ENCODE data around the gene NDUFS8. TPM values are rescaled to one million over a fixed set of nuclear protein-coding genes. Genes with fewer than 3 reads are reported as not detected.
A peak's percentile ranks its signal among the peaks of the same experiment; 100 is the strongest.

NDUFS8 gene
- total RNA-seq, 5 donors from 2014 or later (not counting 1 experiment from before 2014, with no cell fraction given) = 76.9 to 102 (median 91.1) TPM

DNA sequence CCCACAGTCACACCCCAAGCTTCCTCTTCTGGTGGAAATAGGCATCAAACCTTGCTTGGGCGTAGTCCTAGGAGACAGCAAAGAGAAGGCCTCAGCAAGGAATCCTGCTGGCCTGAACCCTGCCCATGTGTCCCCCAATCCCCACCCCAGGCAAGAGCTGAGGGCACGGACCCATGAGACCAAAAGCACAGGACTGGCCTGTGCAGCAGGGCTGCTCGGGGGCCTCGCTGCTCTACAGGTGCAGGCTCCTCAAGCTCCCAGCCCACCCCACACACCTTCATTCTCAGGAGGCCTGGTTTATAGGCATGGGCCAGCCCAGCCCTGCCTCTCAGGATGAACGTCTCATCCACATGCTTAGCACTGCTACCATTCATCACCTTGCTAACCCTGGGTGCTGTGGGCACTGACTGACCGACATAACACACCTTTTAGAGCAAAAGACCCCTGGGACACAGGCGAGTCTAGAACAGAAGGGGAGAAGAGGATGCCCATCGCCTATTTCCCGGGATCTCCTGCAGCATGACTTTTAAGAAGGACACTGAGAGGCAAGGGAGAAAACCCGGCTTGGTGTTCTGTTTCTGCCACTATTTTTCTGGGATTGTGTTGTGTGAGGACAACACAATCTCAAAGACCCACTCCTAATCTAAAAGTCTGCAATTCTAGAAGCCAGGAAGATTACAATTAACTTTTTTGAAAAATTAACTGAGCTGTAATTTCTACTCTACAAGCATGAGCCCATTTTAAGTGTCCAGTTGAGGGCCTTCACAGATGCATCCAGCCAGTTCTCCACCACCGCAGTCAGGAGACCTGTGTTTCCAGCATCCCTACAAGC lies 23.7 kb downstream of the NDUFS8 start:
- no peaks in the 10 kb centered on the region for H3K9me3 Mint-ChIP-seq
- no peaks in the 10 kb centered on the region for H3K4me1 Mint-ChIP-seq
- WGBS (ENCODE audit: insufficient coverage) = 92% methylated on average over 4 of the region's 11 CpGs
- peak in 2 of 4 experiments; percentile 17 for ATAC-seq (replicated peaks in 1 of 4)
- H3K27me3 Mint-ChIP-seq = no peaks in the 10 kb centered on the region
- peaks cover 13% of the 10 kb centered on the region for H3K36me3 Mint-ChIP-seq
- H3K4me3 Mint-ChIP-seq = no peak overlapping the region
- DNase-seq = no peak
- no peaks in the 10 kb centered on the region for H3K4me1 ChIP-seq (ENCODE audit: control insufficient read depth in 1 of 2, extremely low read depth in 1 of 2, insufficient read depth in 2 of 2, low read length in 2 of 2)
- H3K36me3 ChIP-seq (ENCODE audit: control insufficient read depth in 2 of 2, extremely low read depth in 1 of 2, insufficient read depth in 1 of 2, low read length in 1 of 2) = peaks cover 27 to 34% of the 10 kb centered on the region in 2 donors
- ChIA-PET CTCF (no interaction called here), POLR2A (interaction anchor here in 1 of 2 donors (0.6 kb wide), 1 partner anchor 21 kb away, joined by 3 read pairs; no protein-coding TSS in a partner anchor)
- no peak overlapping the region for H3K4me3 ChIP-seq (ENCODE audit: control insufficient read depth in 1 of 2, extremely low read depth in 1 of 2, low read length in 1 of 2)
- no peaks in the 10 kb centered on the region for H3K9me3 ChIP-seq
- no peaks in the 10 kb centered on the region for H3K27me3 ChIP-seq (replicated peaks in 1 of 2; ENCODE audit: control insufficient read depth in 2 of 2, extremely low read depth in 1 of 2, insufficient read depth in 2 of 2, low read length in 1 of 2)
- H3K27ac ChIP-seq (ENCODE audit: low read length) = no peak overlapping the region
- no peak overlapping the region for H3K27ac Mint-ChIP-seq

DNA sequence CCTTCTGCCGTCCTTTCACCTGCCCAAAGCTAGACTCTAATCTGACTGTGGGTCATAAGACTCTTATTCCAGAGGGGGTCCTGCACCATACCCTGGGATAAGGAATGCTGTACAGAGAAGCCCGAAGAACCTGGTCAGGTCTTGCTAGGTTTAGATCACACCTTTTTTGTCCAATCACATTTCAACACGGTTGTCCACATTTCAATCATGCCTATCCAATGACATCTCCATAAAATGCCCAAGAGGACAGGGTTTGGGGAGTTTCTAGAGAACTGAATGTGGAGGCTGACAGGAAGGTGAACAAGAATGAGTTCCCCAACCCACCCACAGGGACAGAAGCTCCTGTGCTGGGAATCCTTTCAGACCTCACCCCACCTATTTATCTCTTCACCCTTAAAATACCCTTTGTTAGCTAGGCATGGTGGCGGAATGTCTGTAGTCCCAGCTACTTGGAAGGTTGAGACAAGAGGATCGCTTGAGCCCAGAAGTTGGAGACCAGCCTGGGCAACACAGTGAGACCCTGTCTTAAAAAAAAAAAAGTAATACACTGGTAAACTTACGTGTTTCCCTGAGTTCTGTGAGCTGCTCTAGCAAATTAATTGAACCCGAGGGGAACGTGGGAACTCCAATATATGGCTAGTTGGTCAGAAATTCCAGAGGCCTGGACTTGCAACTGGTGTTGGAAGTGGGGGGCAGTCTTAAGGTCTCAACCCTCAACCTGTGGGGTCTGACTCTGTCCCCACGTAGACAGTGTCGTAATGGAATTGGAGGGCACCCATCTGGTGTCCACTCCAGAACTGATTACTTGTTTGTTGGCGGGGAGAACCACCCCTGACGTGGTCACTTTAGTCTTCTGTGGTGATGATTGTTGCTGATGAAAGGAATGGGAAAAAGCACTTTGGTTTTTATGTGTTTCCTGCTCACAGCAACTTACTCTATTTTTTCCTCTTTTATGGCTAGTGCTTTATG lies 26.1 kb downstream of the NDUFS8 start:
- Mint-ChIP-seq H3K27me3 (no peaks in the 10 kb centered on the region), H3K27ac (no peak overlapping the region), H3K4me3 (no peak overlapping the region), H3K9me3 (no peaks in the 10 kb centered on the region), H3K4me1 (no peaks in the 10 kb centered on the region), H3K36me3 (peaks cover 12% of the 10 kb centered on the region)
- ATAC-seq (replicated peaks in 1 of 4) (no peak), DNase-seq (no peak)
- H3K4me3 ChIP-seq (ENCODE audit: control insufficient read depth in 1 of 2, extremely low read depth in 1 of 2, low read length in 1 of 2) = no peak overlapping the region
- 94% methylated on average over 8 of the region's 12 CpGs for WGBS (ENCODE audit: insufficient coverage)
- H3K36me3 ChIP-seq (ENCODE audit: control insufficient read depth in 2 of 2, extremely low read depth in 1 of 2, insufficient read depth in 1 of 2, low read length in 1 of 2) = peaks cover 10 to 11% of the 10 kb centered on the region in 2 donors
- no peaks in the 10 kb centered on the region for H3K4me1 ChIP-seq (ENCODE audit: control insufficient read depth in 1 of 2, extremely low read depth in 1 of 2, insufficient read depth in 2 of 2, low read length in 2 of 2)
- no peaks in the 10 kb centered on the region for H3K27me3 ChIP-seq (replicated peaks in 1 of 2; ENCODE audit: control insufficient read depth in 2 of 2, extremely low read depth in 1 of 2, insufficient read depth in 2 of 2, low read length in 1 of 2)
- no peaks in the 10 kb centered on the region for H3K9me3 ChIP-seq
- ChIA-PET POLR2A (no interaction called here), CTCF (no interaction called here)
- H3K27ac ChIP-seq (ENCODE audit: low read length) = no peak overlapping the region

DNA sequence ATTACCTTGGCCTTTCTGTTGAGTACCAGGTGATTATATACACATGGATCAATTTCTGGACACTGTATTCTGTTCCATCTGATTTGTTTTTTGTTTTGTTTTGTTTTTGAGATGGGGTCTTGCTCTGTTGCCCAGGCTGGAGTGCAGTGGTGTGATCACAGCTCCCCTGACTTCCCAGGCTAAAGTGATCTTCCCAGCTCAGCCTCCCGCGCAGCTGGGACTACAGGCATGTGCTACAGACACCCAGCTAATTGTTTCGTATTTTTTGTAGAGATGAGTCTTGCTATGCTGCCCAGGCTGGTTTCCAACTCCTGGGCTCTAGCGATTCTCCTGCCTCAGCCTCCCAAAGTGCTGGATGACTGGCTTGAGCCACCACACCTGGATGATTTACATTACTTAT lies 27.3 kb downstream of the NDUFS8 start:
- no peak overlapping the region for H3K27ac ChIP-seq (ENCODE audit: low read length)
- H3K4me1 Mint-ChIP-seq = no peaks in the 10 kb centered on the region
- ATAC-seq (replicated peaks in 1 of 4) = no peak

GRCh38 chr11:68061508-68061907 lies 31.0 kb downstream of the NDUFS8 start:
- Mint-ChIP-seq H3K4me1 (no peaks in the 10 kb centered on the region), H3K36me3 (peaks cover 37% of the 10 kb centered on the region), H3K4me3 (no peak overlapping the region), H3K27me3 (no peaks in the 10 kb centered on the region), H3K9me3 (no peaks in the 10 kb centered on the region), H3K27ac (no peak overlapping the region)
- ATAC-seq (replicated peaks in 1 of 4) (no peak), DNase-seq (no peak)
- Histone ChIP-seq H3K4me1 (ENCODE audit: control insufficient read depth in 1 of 2, extremely low read depth in 1 of 2, insufficient read depth in 2 of 2, low read length in 2 of 2) (no peaks in the 10 kb centered on the region), H3K27me3 (replicated peaks in 1 of 2; ENCODE audit: control insufficient read depth in 2 of 2, extremely low read depth in 1 of 2, insufficient read depth in 2 of 2, low read length in 1 of 2) (no peaks in the 10 kb centered on the region), H3K4me3 (ENCODE audit: control insufficient read depth in 1 of 2, extremely low read depth in 1 of 2, low read length in 1 of 2) (no peak overlapping the region), H3K9me3 (no peaks in the 10 kb centered on the region), H3K27ac (ENCODE audit: low read length) (no peak overlapping the region), H3K36me3 (ENCODE audit: control insufficient read depth in 2 of 2, extremely low read depth in 1 of 2, insufficient read depth in 1 of 2, low read length in 1 of 2) (peaks cover 2 to 4% of the 10 kb centered on the region in 2 donors)
- WGBS (ENCODE audit: insufficient coverage) = 97% methylated on average over 5 of the region's 7 CpGs
- POLR2A ChIA-PET = interaction anchor here in 1 of 2 donors (0.7 kb wide), 1 partner anchor 90 kb away, joined by 6 read pairs; no protein-coding TSS in a partner anchor
- CTCF ChIA-PET = interaction anchor here in 1 of 2 donors (0.7 kb wide), 1 partner anchor 34 kb away, joined by 6 read pairs; no protein-coding TSS in a partner anchor

More for the DNA sequence above, 27.3 kb downstream of the NDUFS8 start:
- H3K27ac Mint-ChIP-seq = no peak overlapping the region
- ChIA-PET CTCF (no interaction called here), POLR2A (no interaction called here)
- 96% methylated on average over 3 of the region's 4 CpGs for WGBS (ENCODE audit: insufficient coverage)
- peaks cover 15% of the 10 kb centered on the region for H3K36me3 Mint-ChIP-seq
- Histone ChIP-seq H3K4me1 (ENCODE audit: control insufficient read depth in 1 of 2, extremely low read depth in 1 of 2, insufficient read depth in 2 of 2, low read length in 2 of 2) (no peaks in the 10 kb centered on the region), H3K27me3 (replicated peaks in 1 of 2; ENCODE audit: control insufficient read depth in 2 of 2, extremely low read depth in 1 of 2, insufficient read depth in 2 of 2, low read length in 1 of 2) (no peaks in the 10 kb centered on the region), H3K9me3 (no peaks in the 10 kb centered on the region), H3K36me3 (ENCODE audit: control insufficient read depth in 2 of 2, extremely low read depth in 1 of 2, insufficient read depth in 1 of 2, low read length in 1 of 2) (peaks cover 2 to 7% of the 10 kb centered on the region in 2 donors), H3K4me3 (ENCODE audit: control insufficient read depth in 1 of 2, extremely low read depth in 1 of 2, low read length in 1 of 2) (no peak overlapping the region)
- H3K27me3 Mint-ChIP-seq = no peaks in the 10 kb centered on the region
- no peaks in the 10 kb centered on the region for H3K9me3 Mint-ChIP-seq
- DNase-seq = no peak
- no peak overlapping the region for H3K4me3 Mint-ChIP-seq

DNA sequence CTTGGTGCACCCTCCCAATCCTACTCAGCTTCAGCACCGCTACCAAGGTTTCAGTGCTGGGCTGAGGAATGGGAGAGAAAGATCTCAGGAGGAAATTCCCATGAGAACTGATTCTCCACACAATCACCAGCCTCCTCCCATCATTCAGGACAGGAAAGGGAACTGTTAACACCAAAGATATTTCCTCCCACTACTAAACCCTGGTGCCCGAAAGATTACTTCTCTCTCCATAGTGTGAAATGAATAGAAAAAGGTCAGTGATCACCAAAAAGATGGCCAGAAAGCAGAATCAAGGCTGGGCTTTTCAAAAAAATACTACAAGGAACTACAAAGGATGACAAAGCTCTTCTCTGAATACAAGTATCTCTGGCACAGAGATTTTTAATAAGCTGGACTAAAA lies 34.4 kb downstream of the NDUFS8 start:
- Mint-ChIP-seq H3K27me3 (no peaks in the 10 kb centered on the region), H3K27ac (no peak overlapping the region), H3K4me3 (no peak overlapping the region), H3K4me1 (no peaks in the 10 kb centered on the region), H3K36me3 (peaks cover 53% of the 10 kb centered on the region), H3K9me3 (no peaks in the 10 kb centered on the region)
- Histone ChIP-seq H3K27ac (ENCODE audit: low read length) (no peak overlapping the region), H3K9me3 (no peaks in the 10 kb centered on the region), H3K4me3 (ENCODE audit: control insufficient read depth in 1 of 2, extremely low read depth in 1 of 2, low read length in 1 of 2) (no peak overlapping the region), H3K4me1 (ENCODE audit: control insufficient read depth in 1 of 2, extremely low read depth in 1 of 2, insufficient read depth in 2 of 2, low read length in 2 of 2) (no peaks in the 10 kb centered on the region), H3K27me3 (replicated peaks in 1 of 2; ENCODE audit: control insufficient read depth in 2 of 2, extremely low read depth in 1 of 2, insufficient read depth in 2 of 2, low read length in 1 of 2) (no peaks in the 10 kb centered on the region), H3K36me3 (ENCODE audit: control insufficient read depth in 2 of 2, extremely low read depth in 1 of 2, insufficient read depth in 1 of 2, low read length in 1 of 2) (peaks cover 2 to 4% of the 10 kb centered on the region in 2 donors)
- ATAC-seq (replicated peaks in 1 of 4) (no peak), DNase-seq (no peak)
- WGBS (ENCODE audit: insufficient coverage) = no CpG with 5 or more reads among the region's 2 CpGs
- CTCF ChIA-PET = interaction anchor here in 1 of 2 donors (0.5 kb wide), 1 partner anchor 141 kb away, joined by 3 read pairs; no protein-coding TSS in a partner anchor
- POLR2A ChIA-PET = no interaction called here

- Histone ChIP-seq H3K4me1 (ENCODE audit: control insufficient read depth in 1 of 2, extremely low read depth in 1 of 2, insufficient read depth in 2 of 2, low read length in 2 of 2) (no peaks in the 10 kb centered on the region), H3K4me3 (ENCODE audit: control insufficient read depth in 1 of 2, extremely low read depth in 1 of 2, low read length in 1 of 2) (no peak overlapping the region), H3K27me3 (replicated peaks in 1 of 2; ENCODE audit: control insufficient read depth in 2 of 2, extremely low read depth in 1 of 2, insufficient read depth in 2 of 2, low read length in 1 of 2) (no peaks in the 10 kb centered on the region), H3K27ac (ENCODE audit: low read length) (no peak overlapping the region), H3K9me3 (no peaks in the 10 kb centered on the region), H3K36me3 (ENCODE audit: control insufficient read depth in 2 of 2, extremely low read depth in 1 of 2, insufficient read depth in 1 of 2, low read length in 1 of 2) (peaks cover 2 to 4% of the 10 kb centered on the region in 2 donors)
- Mint-ChIP-seq H3K36me3 (peaks cover 53% of the 10 kb centered on the region), H3K9me3 (no peaks in the 10 kb centered on the region), H3K27me3 (no peaks in the 10 kb centered on the region), H3K27ac (no peak overlapping the region), H3K4me3 (no peak overlapping the region), H3K4me1 (no peaks in the 10 kb centered on the region)
- DNase-seq (no peak), ATAC-seq (replicated peaks in 1 of 4) (no peak)
- ChIA-PET CTCF (no interaction called here), POLR2A (no interaction called here)
- WGBS (ENCODE audit: insufficient coverage) = 82% methylated on average over 4 of the region's 5 CpGs
These were observed 35.4 kb downstream of the NDUFS8 start for GRCh38 chr11:68065841-68066240.
